GM19240 (cell line): ENCODE measurements around the gene FAM170B.

Source experiments
- DNase-seq: peaks from one replicate; pipeline ENCODE4 v3.0.0; 2011; ENCODE audit warnings: low spot score; ENCODE audit not compliant: insufficient read length

The FAM170B gene

DNA sequence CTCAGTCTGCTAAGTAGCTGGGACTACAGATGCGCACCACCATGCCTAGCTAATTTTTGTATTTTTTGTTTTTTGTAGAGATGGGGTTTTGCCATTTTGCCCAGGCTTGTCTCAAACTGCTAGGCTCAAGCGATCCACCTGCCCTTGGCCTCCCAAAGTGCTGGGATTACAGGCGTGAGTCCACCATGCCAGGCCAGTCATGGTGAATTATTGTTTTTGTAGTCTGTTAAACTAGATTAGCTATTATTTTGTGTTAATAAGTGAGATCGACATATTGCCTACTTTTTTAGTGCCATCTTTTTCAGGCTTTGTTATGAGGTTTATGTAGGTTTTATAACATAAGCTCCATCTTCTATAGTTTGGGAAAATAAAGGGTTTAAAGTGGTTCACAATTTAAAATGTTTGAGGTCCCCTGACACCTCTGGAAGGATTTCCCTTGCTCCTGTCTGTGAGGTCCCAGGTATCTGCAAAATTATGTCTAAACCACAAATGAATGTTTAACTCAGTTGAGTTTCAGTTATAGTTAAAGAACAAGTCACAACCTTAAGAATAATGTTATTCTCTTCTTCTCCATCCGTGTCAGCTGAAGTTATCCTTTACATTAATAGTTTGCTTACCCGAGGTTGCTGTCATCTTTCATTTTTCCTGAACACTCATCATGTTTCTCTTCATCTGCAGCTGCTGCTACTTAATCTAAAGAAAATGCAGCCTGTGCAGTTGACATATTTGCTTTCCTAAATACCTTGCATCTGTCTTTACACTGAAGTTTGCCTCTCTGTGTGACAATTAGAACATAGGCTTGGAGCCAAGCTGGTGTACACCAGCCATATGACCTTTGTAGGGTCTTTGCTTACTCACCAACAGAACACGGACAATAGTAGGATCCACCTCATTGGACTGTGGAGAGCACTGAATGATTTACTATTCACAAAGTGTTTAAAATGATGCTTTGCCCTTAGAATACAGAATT, 9.6 kb downstream of the FAM170B start:
- no peak for DNase-seq

DNA sequence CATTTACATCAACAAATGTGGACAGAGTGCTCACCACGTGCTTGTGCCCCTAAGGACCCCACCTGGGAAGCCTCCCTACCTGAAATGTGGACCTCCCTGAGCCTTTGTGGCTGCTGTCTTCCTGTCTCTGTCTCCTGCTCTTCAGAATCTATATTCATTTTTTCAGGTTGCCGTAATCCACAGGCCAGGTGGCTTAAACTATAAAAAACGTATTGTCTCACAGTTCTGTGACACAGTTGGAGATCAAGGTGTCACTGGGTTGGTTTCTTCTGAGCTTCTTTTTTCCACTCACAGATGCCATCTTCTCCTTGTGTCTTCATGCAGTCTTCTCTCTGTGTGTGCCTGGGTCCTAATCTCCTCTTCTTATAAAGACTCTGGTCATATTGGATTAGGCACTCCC, 12.9 kb downstream of the FAM170B start:
- DNase-seq: no peak

DNA sequence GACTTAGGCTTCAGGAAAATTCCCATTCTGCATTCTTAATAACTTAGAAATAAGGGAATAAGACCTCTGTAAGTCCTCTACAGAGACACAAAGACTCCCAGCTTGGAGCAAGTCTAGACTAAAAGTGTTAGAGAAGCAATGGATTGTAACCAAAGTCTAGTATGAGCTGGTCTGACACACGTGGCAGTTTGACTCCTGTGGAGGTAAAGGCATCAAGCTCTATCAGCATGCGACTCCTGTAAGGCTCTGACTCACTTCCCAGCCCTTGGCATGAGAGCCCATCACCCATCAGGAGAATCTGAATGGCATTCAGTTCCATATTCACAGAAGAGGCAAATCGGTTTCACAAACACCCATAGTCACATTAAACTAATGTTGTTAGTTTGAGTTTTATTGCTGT, 14.1 kb downstream of the FAM170B start:
- no peak for DNase-seq

DNA sequence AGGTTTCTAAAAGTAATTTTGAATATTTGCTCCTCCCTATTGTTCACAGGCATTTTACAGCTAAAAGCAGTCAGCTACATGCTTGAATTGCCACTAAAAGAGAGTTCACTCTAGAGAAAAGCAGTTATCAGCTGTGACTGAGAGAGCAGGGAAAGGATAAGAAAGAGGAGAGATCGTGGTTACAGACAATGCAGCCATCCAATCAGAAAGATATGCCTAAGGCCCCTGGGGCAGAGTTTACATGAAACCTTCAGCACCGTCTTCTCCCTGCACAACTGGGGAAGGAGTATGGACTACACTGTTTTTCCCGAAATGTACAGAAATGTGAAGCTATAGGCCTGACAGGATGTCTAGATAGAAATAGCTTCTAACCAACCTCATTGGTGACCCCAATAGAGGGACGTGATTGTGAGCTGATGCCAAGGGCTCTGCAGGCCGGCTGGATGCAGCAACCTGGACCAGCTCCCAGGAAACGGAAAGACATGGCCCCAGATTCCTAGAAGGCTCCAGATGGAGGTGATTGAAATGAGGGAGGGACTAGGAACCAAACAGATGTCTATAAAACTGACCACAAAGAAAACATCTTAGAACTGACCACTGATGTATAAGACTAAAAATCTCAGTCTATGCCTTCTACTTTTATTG, 15.3 kb downstream of the FAM170B start:
- no peak for DNase-seq

DNA sequence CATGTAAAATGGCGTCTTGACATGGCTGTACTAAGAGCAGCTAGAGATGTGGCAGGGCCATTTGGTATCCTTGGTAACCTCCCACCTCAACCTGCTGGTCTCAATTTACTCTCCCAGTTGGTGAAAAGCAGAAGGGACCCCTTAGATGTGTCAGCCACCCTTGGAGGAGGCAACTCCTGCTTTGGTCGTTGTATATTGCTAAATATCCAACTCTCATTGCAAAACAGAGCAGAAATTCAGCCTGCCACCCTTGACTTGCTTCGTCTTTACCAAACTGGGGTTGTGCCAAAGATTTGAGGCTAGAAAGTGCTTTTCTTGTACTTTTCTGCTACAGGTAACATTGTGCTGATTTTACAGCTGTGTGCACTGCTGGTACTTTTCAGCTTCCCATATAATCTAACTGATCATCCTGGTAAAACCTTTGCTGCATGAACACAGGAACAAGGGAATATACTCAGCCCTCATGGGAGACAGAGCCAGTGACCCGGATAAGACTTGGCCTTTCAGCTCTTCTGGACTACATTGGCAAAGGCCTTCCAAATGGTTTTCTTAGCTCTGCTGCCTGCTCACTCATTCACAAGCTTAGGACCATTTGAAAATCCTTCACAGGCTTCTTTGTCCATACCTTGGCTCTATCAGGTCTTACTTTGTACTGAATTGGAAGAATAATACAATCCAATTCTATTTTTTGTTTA, 16.3 kb downstream of the FAM170B start:
- no peak for DNase-seq

DNA sequence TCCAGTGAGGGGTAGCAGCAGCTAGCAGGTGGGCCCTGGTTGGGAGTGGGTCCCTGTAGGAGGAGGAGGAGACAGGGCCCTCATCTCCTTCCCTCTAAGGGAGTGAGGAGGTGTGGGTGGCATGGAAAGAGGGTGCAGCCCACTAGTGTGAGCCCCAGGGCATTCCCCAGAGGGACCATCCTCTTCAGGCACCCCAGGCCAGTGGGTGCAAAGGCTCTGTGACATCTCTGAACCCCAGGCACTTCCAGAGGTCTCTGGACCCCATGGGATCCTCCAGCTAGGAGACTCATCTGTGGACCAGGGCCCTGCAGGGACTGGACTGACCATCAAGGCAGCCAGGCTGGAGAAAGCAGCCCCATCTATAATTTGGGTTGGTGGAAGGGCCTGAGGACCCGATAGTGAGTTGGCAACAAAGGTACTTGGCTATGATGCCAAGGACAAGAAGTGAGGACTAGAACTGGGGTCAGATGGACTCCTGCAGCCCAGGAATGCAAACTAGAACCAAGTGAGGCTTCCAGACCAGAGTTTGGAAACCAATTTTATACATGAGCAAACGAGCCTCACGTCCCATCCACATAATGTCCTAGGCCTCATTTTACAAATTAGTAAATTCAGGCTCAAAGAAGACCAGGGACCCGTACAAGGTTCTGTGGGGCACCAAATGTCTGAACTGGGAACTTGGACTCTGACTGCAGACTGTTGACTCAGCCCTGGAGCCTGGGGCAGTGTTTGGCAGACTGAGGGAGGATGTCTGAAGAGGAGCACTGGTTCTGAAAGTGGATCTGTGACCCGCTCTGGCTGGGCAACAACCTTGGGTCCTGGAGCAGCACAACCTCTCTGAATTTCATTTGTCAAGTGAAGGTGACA, 17.1 kb downstream of the FAM170B start:
- DNase-seq: no peak

DNA sequence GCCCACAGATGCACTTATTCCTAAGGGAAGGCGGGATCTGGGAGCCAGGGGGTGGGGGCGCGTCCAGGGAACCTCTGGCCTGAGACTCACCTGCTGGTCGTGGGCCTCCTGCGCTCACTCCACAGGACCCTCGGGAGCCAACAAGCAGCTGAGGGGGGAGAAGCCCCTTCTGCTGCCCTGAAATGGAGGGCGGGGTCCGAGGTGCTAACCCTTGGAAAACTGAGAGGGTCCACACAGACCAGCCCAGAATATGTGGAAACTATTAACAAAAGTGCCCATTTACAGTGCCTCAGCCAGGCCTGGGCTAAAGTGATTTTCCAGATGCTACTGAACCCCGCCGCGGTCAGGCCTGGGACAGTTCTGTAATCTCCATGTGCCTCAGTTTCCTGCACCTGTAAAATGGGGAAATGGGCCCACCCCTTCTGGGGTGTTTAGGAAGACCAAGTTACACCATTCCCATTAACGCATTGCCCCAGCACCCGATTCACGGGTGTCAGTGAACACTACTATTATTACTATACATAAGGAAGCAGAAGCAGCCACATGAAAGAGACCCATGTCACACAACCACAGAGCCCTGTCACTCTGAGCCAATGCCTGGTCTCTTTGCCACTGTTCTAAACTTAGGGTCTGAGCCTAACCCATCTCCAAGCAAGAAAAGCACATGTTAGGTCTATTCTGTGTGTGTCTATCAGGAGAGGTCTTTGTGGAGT, 17.9 kb downstream of the FAM170B start:
- no peak for DNase-seq

DNA sequence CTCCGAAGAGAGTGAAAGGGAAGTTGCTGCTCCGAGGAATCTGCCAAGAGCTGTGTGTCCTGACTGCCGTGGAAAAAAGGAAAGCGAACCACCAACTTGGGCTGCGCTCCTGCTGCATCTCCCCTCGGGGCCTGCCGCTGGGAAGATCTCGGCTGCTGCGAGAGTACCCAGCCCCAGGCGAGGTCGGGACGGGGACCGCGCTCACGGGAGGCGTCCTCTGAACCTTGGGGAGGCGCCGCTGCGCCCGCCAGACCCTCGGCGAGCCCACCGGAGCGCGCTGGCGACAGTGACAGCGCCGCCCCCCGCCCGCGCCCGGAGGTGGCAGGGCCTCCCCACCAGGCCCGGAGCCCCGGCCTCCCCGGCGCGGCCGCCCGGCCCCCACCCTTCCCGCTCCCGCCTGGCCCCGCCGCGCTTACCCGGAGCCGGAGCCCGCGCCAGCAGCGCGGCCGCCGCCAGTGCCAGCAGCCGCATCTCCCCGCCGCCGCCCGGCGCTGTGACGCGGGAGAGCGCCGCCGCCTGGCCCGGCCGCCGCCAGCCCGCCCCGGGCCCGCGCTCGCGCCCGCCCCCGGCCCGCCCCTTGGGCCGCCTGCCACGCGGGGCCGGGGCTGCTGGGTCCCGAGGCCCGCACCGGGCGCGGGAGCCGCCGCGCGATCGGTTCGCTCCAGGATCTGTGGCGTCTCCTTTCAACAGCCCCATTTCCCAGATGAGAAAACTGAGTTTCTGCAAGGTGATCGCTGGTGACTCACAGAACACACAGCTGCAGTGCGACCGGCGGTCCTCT, 18.6 kb downstream of the FAM170B start, which contains the start of gene VSTM4:
Gene VSTM4, minus strand, starts transcription at position 508 of the 781 bp plus-strand sequence. Its CDS starts 37 bp downstream, at position 471.
- DNase-seq: no peak

DNA sequence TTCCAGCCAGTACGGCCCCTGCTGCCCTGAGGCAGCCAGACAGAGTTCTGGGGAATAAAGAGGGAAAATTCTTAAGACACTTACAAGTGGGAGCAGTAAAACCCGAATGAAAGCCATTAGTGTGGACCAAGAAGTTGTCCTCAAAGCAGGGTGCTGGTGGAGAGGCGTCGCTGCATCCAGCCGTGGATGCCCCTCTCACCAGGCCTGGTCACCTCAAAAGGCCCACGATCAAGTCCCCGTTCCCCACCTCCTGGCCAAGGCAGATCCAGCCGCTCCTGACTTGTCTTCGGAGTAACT, 19.2 kb downstream of the FAM170B start:
- no peak for DNase-seq

DNA sequence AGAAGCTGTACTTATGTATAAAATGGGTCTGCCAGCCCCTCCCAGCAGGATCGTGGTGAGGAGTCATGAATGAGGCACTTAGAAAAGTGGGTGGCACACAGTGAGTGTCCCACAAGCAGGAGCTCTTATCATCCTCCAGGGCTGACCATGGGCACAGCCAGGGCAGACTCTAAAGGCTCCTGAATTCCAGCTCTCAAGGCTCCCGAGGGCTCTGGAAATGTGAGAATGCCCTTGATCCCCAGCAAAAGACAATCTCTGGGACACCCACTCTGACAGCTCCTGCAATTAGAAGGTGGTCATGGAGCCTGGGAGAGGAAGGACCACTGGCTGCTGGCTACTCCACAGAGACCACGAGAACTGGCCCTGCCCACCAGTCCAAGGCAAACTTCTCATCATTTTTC, 20.1 kb downstream of the FAM170B start:
- no peak for DNase-seq

DNA sequence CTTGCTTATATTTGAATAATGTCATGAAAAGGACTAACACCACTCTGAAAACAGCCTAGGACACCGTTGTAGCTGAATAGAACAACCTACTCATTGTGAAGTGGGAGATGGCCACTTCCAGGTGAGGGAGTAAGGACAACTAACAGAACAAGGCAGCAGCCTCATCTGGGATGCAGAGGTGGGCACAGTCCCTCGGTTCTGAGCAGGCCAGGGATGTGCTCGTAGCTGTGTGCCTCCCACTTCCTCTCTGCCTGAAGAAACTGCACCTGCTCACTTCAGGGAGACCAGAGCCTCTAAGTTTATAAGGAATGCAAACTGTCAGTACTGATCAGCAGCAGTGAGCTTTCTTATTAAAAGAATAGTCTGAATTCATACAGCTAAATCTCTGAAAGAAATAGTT, 21.0 kb downstream of the FAM170B start:
- no peak for DNase-seq

DNA sequence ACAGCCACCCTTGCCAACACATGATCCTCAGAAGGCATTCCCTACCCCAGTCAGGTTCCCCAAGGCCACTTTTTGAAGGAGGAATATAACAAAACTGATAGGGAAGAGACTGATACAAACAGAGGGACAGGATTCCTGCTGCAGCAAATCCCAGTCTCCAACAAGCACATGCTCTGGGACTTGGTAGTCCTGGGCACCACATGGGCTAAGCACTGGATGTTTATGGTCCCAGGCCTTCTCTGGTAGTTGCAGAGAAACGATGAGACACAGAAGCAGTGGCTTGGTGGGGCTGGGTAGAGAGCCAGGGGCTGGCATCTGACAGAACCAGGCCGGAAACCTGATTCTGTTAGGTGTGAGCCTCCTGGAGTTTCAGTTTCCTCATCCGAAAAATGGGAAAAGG, 21.7 kb downstream of the FAM170B start:
- DNase-seq: no peak

DNA sequence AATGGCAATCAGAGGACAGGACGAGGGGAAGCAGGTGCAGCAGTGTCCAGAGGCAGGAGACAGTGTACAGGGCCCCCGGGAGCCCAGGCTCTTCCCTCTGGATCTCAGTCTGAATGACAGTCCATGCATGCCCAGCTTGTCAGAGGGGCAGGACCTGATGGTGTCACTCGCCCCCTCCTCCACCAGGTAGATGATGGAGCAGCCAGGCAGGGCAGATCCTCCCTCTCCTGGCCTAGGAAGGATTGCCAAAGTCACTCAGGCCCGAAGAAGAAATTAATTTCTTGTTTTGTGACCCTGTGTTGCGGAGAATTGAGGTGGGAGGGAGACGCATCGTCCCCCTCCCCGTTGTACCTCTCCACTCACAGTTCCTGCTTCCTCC, 22.5 kb downstream of the FAM170B start:
- DNase-seq: no peak

DNA sequence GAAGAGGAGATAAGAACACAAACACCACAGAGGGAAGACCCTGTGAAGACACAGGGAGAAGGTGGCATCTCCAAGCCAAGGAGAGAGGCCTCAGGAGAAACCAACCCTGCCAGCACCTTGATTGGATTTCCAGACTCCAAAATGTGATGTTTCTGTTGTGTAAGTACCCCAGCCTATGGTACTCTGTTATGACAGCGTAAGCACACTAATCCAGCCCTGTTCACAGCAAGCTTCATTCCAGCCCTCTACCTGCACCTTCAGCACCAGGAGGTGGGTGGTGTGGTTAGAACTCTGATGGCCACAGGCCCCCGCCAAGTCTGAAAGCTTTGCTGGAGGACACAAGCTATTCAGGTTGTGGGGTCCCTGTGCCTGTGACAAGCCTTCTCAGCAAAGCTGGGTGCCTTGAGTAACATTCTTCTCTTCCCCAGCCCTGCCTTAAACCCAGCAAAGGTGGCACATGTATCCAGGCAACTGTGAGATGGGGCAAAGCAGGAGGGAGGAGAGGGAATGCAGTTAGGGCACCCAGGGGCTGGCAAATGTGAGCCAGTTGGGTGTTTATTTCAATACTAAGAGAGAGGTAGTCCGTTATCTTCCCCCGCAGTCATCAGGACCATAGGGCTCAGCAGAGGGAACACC, 23.0 kb downstream of the FAM170B start:
- no peak for DNase-seq

DNA sequence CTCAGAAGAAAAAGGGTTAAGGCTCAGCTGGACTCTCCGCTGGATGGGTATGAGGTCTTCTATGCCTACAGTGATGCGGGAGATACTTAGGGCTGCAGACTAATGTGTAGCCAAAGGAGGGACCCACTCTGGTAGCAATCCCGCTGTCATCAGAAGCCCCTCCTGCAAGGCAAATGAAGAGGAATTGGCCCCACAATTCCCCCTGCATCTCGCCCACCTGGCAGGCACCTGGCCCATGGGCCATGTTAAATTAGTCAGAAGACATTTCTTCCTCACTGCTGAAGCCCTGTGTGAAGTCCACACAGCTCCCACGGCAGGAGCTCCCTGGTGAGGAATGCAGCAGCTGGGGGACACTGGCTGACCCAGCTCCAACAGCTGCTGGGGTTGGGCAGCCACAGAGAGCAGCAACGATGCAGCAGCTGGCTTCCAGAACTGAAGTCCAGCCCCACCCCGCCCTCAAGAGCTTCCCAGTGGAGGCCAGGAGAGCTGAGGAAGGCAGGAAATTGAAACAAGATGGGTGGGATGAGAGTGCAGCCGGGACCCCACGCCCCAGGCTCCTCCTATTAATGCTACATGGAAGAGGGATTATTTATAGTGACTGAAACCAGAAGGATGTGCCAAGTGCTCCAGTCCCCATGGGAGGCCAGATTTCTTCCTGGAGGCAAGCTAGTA, 24.0 kb downstream of the FAM170B start:
- no peak for DNase-seq

DNA sequence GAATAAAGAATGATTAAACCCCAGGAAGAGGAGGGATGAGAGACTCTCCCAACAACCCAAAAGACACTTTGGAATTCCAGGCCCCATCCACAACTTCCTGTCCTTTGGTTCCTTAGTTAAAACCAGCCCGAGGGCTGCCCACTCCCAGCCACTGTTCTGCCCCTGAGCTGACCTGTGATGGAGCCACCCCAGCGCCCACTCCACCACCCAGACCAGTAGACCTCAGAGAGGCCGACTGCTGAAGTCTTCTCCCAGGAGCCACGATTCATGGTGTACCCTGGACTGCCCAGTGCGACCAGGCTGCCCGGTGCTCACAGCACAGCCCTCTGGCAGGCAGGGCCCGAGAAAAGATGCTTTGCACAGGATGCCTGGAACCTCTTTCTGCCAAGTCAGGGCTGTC, 25.2 kb downstream of the FAM170B start:
- no peak for DNase-seq

DNA sequence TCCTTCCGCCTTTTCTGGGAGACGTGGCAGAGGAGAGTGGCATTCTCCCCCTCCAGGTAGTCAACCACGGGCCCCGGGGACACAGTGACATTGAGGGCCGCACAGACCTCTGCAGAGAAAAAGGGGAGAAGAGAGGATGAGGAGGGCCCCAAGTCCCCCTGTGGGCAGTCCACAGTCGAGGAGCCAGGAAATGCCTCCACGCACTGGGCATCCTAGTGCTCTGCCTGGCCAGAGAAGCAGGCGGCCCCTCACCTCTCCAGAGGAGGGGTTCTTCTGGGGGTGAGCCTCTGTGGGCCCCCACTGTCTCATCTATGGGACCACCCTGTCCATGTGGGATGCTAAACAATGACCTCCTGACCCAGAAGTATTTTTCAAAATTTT, 25.9 kb downstream of the FAM170B start:
- no peak for DNase-seq

DNA sequence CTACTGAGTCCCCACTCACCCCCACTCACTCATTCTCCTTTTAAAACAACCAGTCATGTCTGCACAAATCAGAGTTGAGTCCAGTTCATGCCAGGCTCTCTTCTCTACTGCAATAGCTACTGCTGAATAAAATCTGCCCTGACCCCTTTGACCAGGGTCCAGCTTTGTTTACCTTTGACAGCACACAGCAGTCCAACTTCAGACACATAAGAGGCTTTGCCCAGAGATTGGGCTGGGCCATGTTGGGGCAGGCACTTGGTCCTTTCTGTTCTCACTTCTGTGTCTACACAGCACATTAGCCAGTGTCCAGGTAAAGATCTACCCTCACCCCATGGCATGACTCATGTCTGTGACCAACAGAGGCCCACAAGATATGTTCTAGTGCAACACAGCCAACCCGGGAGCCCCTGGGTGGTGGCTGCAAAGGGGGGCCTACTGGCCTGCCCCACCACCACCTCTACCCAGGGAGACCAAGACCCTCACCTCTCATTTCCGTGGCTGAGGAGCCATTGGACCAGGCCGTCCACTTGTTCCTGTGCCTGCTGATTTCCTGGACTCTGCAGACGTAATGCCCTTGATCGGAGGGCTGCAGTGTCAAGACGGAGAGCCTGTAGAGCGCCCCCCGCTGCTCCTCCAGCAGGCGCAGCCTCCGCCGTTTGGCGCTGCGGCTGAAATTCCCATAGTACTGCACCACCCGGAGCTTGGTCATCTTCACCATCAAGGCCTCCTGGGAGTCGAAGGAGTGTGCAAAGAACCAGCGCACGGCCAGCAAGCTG, 26.5 kb downstream of the FAM170B start:
- no peak for DNase-seq
